GOT3 (cell line): ENCODE measurements around the gene COG8.

Experiments
- DNase-seq: peaks from one replicate; lab custom pipeline; 2025; ENCODE audit warnings: mixed read lengths; lab: John Stamatoyannopoulos, UW

Gene COG8

GRCh38 chr16:69346683-69347082 lies 7.3 kb upstream of the COG8 start:
- DNase-seq: no peak

- DNase-seq: no peak
Measured at GRCh38 chr16:69345923-69346322, 6.6 kb upstream of the COG8 start.

- no peak for DNase-seq
Measured at GRCh38 chr16:69344171-69344570, 4.8 kb upstream of the COG8 start.

- peak; percentile 6 for DNase-seq
Measured at GRCh38 chr16:69340095-69340644, 806 bp upstream of the COG8 start.

- no peak for DNase-seq
Measured at GRCh38 chr16:69338557-69339288, 641 bp downstream of the COG8 start.

GRCh38 chr16:69334696-69335095 lies 4.7 kb downstream of the COG8 start:
- DNase-seq: no peak

- peak; percentile 75 for DNase-seq
Measured at GRCh38 chr16:69330286-69331109, 8.9 kb downstream of the COG8 start, which contains the start of gene PDF. Gene PDF (minus strand): TSS chr16:69330588. CDS start chr16:69330570, 18 bp downstream.

- no peak for DNase-seq
Measured at GRCh38 chr16:69329369-69330285, 9.7 kb downstream of the COG8 start.

GRCh38 chr16:69328854-69329316 lies 10.5 kb downstream of the COG8 start:
- no peak for DNase-seq

- DNase-seq: no peak
Measured at GRCh38 chr16:69327585-69328310, 11.6 kb downstream of the COG8 start.

- DNase-seq: no peak
Measured at GRCh38 chr16:69326172-69326873, 13.0 kb downstream of the COG8 start.

- DNase-seq: no peak
Measured at GRCh38 chr16:69325784-69326171, 13.6 kb downstream of the COG8 start.

GRCh38 chr16:69324585-69325253 lies 14.6 kb downstream of the COG8 start:
- DNase-seq: no peak

- no peak for DNase-seq
Measured at GRCh38 chr16:69324013-69324531, 15.3 kb downstream of the COG8 start.

- no peak for DNase-seq
Measured at GRCh38 chr16:69323415-69323814, 15.9 kb downstream of the COG8 start.

GRCh38 chr16:69322343-69322742 lies 17.0 kb downstream of the COG8 start:
- DNase-seq: no peak

GRCh38 chr16:69321080-69321479 lies 18.3 kb downstream of the COG8 start:
- DNase-seq: no peak

GRCh38 chr16:69320740-69321073 lies 18.7 kb downstream of the COG8 start:
- no peak for DNase-seq

GRCh38 chr16:69319826-69320739 lies 19.3 kb downstream of the COG8 start:
- no peak for DNase-seq
